HEK293T (cell line): Measurements from ENCODE around the gene PTPRCAP.
A peak's percentile ranks its signal among the peaks of the same experiment; 100 is the strongest.

Experiments used
- CTCF ChIA-PET: fragments of 350-600 bp; formaldehyde crosslinking; extraction: SDS; loops from one replicate; lab custom pipeline; 2021; ENCODE audit warnings: antibody characterized with exemption, inconsistent platforms; lab: Yijun Ruan, JAX
- POLR2A ChIA-PET: fragments of 350-600 bp; formaldehyde crosslinking; extraction: SDS; loops from one replicate; lab custom pipeline; 2020; ENCODE audit warnings: antibody characterized with exemption, inconsistent platforms; lab: Yijun Ruan, JAX
- DNase-seq: peaks from one replicate; pipeline ENCODE4 v3.0.0; 2012; ENCODE audit warnings: mixed read lengths; ENCODE audit errors: extremely low spot score
- ARNT ChIP-seq: fragments of 450-650 bp; IDR thresholded peaks from 2 replicates; pipeline ENCODE4 v1.6.1; 2017; ENCODE audit warnings: mild to moderate bottlenecking
- BHLHE40 ChIP-seq: fragments of 450-650 bp; IDR thresholded peaks from 2 replicates; pipeline ENCODE4 v1.6.1; 2016; ENCODE audit warnings: mild to moderate bottlenecking, moderate library complexity, borderline replicate concordance
- CTBP1 ChIP-seq: fragments of 450-650 bp; IDR thresholded peaks from 2 replicates; pipeline ENCODE4 v1.6.1; 2016; ENCODE audit warnings: borderline replicate concordance
- ELF4 ChIP-seq: fragments of 450-650 bp; IDR thresholded peaks from 2 replicates; pipeline ENCODE4 v1.6.1; 2017; ENCODE audit warnings: antibody characterized with exemption
- FOXA1 ChIP-seq: fragments of 450-650 bp; IDR thresholded peaks from 2 replicates; pipeline ENCODE4 v1.6.1; 2016; ENCODE audit warnings: mild to moderate bottlenecking
- FOXK2 ChIP-seq: fragments of 450-650 bp; IDR thresholded peaks from 2 replicates; pipeline ENCODE4 v1.6.1; 2016; ENCODE audit warnings: mild to moderate bottlenecking
- FOXM1 ChIP-seq: fragments of 450-650 bp; IDR thresholded peaks from 2 replicates; pipeline ENCODE4 v1.6.1; 2017; ENCODE audit warnings: mild to moderate bottlenecking, borderline replicate concordance
- HDGF ChIP-seq: fragments of 450-650 bp; IDR thresholded peaks from 2 replicates; pipeline ENCODE4 v1.6.1; 2017; ENCODE audit warnings: antibody characterized with exemption, borderline replicate concordance
- L3MBTL2 ChIP-seq: fragments of 450-650 bp; conservative IDR thresholded peaks from 2 replicates; pipeline ENCODE4 v1.6.1; 2016; ENCODE audit warnings: mild to moderate bottlenecking
- LEF1 ChIP-seq: fragments of 450-650 bp; IDR thresholded peaks from 2 replicates; pipeline ENCODE4 v1.6.1; 2017; ENCODE audit warnings: mild to moderate bottlenecking, borderline replicate concordance
- NFRKB ChIP-seq: fragments of 450-650 bp; IDR thresholded peaks from 2 replicates; pipeline ENCODE4 v1.6.1; 2016; ENCODE audit warnings: mild to moderate bottlenecking, moderate library complexity
- PKNOX1 ChIP-seq: fragments of 450-650 bp; IDR thresholded peaks from 2 replicates; pipeline ENCODE4 v1.6.1; 2016
- SP1 ChIP-seq: fragments of 450-650 bp; IDR thresholded peaks from 2 replicates; pipeline ENCODE4 v1.6.1; 2017
- SUZ12 ChIP-seq: fragments of 450-650 bp; IDR thresholded peaks from 2 replicates; pipeline ENCODE4 v1.6.1; 2016; ENCODE audit warnings: mild to moderate bottlenecking
- TARDBP ChIP-seq: fragments of 450-650 bp; IDR thresholded peaks from 2 replicates; pipeline ENCODE4 v1.6.1; 2016
- ZNF384 ChIP-seq: fragments of 450-650 bp; IDR thresholded peaks from 2 replicates; pipeline ENCODE4 v1.6.1; 2016

PTPRCAP gene

DNA sequence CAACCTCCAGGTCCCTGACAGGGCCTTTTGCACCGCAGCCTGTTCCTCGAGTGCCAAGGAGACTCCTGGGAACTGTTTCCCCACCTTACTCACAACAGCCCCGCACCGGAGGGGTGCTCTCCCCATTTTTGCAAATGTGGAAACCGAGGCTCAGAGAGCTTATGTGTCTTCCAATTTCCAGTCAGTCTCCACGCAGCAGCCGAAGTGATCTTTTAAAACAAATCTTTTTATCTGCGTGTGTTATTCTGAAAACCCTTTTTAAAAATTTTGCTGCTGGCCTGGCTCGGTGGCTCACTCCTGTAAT is 32.0 kb upstream of the PTPRCAP start:
- DNase-seq = no peak
- CTCF ChIA-PET = no interaction called here
- POLR2A ChIA-PET = interaction anchor here (0.6 to 3.5 kb wide), 7 partner anchors 13 to 77 kb away, joined by 3 to 34 read pairs (median 12); partner anchors contain the start of genes AIP, PPP1CA, PTPRCAP and RAD9A
- no peak for TF ChIP-seq SUZ12
- no peak for TF ChIP-seq ZNF384
- no peak for TF ChIP-seq L3MBTL2
- no peak; the same call in 1 of the 2 replicates for TF ChIP-seq ELF4
- no peak for TF ChIP-seq ARNT
- TF ChIP-seq PKNOX1 = no peak
- no peak for TF ChIP-seq BHLHE40

- POLR2A ChIA-PET = interaction anchor here (0.9 to 3.5 kb wide), 15 partner anchors 14 to 83 kb away, joined by 3 to 34 read pairs (median 5); partner anchors contain the start of genes AIP, CABP4, PITPNM1 and PPP1CA
- CTCF ChIA-PET = interaction anchor here (0.6 to 1.3 kb wide), 3 partner anchors 9 to 296 kb away, joined by 3 to 9 read pairs (median 5); no protein-coding TSS in a partner anchor
- DNase-seq = peak; percentile 97
- TF ChIP-seq PKNOX1 (0 out of 2 replicates have a peak, but pooled peaks have one; percentile 21), SP1 (no peak)
Measured at GRCh38 chr11:67468759-67469507, 31.5 kb upstream of the PTPRCAP start, which contains the start of gene TMEM134. TMEM134 (minus strand) TSS chr11:67469251; CDS start chr11:67469192, 59 bp downstream.

DNA sequence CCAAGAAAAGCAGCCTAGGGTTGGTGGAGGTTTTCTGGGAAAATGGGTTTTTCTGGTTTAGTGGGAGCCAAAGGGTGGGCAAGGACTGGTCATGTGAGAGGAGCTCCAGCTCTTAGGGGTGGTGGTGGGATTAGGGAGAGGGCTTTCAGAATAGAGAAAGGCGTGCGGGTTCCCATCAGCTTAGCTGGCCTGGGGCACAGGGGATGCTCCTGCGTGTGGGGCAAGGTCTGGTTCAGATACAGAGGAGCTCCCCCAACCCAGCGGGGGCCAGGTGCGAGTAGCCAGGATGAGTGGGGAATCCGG is 30.9 kb upstream of the PTPRCAP start:
- TF ChIP-seq NFRKB (no peak), ARNT (no peak), BHLHE40 (no peak), SUZ12 (no peak), CTBP1 (no peak), FOXA1 (no peak), FOXK2 (no peak), LEF1 (no peak), ELF4 (no peak), HDGF (no peak), SP1 (no peak), L3MBTL2 (no peak), FOXM1 (no peak), PKNOX1 (no peak)
- no peak for DNase-seq
- CTCF ChIA-PET = interaction anchor here (0.6 to 1.3 kb wide), 3 partner anchors 10 to 296 kb away, joined by 3 to 9 read pairs (median 5); no protein-coding TSS in a partner anchor
- POLR2A ChIA-PET = interaction anchor here (0.9 to 3.5 kb wide), 15 partner anchors 12 to 83 kb away, joined by 3 to 34 read pairs (median 5); partner anchors contain the start of genes AIP, CABP4, PITPNM1 and PPP1CA

DNA sequence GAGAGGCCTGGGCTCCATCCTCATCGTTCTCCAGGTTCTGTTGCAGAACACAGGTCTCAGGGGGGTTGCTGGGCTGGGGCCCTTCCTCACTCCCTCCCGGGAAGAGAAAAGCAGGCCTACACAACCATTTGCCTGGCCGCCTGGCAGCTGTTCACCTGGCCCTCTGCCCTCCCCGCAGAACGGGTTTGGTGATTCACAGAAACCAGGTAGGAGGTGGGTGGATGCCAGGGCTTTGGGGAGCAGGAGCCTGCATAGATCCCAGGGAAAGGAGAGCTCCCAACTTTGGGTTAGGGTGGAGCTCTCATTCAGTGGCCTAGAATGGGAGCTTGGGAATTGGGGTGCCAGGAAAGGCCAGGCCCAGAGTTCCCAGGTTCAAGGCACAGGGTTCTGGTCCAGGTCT is 30.6 kb upstream of the PTPRCAP start:
- ChIA-PET POLR2A (interaction anchor here (0.9 to 3.5 kb wide), 17 partner anchors 12 to 82 kb away, joined by 3 to 34 read pairs (median 4); partner anchors contain the start of genes AIP, CABP4, PITPNM1 and PPP1CA), CTCF (interaction anchor here (0.6 to 1.3 kb wide), 2 partner anchors 61 to 296 kb away, joined by 3 to 5 read pairs; no protein-coding TSS in a partner anchor)
- DNase-seq = no peak
- TF ChIP-seq BHLHE40 = no peak
- no peak for TF ChIP-seq TARDBP
- TF ChIP-seq LEF1 = no peak
- no peak for TF ChIP-seq SP1
- TF ChIP-seq NFRKB = no peak
- TF ChIP-seq FOXA1 = no peak
- no peak for TF ChIP-seq L3MBTL2
- no peak for TF ChIP-seq ELF4
- no peak for TF ChIP-seq ARNT
- TF ChIP-seq PKNOX1 = no peak
- TF ChIP-seq HDGF = no peak
- no peak for TF ChIP-seq FOXK2

GRCh38 chr11:67466962-67467771 is 29.7 kb upstream of the PTPRCAP start:
- ChIA-PET CTCF (no interaction called here), POLR2A (interaction anchor here (0.6 to 3.5 kb wide), 14 partner anchors 11 to 75 kb away, joined by 3 to 34 read pairs (median 4); partner anchors contain the start of genes AIP, CABP4, PPP1CA and PTPRCAP)
- no peak for TF ChIP-seq ELF4
- no peak for TF ChIP-seq CTBP1
- TF ChIP-seq NFRKB = no peak
- TF ChIP-seq SUZ12 = no peak
- TF ChIP-seq FOXM1 = no peak
- TF ChIP-seq HDGF = no peak
- no peak for TF ChIP-seq L3MBTL2
- no peak for TF ChIP-seq FOXK2
- no peak for TF ChIP-seq BHLHE40
- no peak for TF ChIP-seq PKNOX1
- TF ChIP-seq ZNF384 = no peak
- no peak for TF ChIP-seq SP1
- TF ChIP-seq FOXA1 = no peak
- no peak for TF ChIP-seq ARNT
- no peak for DNase-seq
